Tibial nerve (tissue), 4 donors: ENCODE measurements around the gene ABTB1. TPM values are rescaled to one million over a fixed set of nuclear protein-coding genes. Genes with fewer than 3 reads are reported as not detected.

ENCODE experiments used
- DNase-seq, 2 donors: peaks; one replicate each; pipeline ENCODE4 v3.0.0-alpha.2; 2019; ENCODE audit warnings: low spot score in 2 of 2
- H3K27ac ChIP-seq, 4 donors: fragments of 200-600 bp; sonication (generic) in 3 of 4; one replicate each; pipeline ENCODE4 v1.5.1; 2017 to 2019; ENCODE audit warnings: mild to moderate bottlenecking in 1 of 4
- H3K27me3 ChIP-seq, 2 donors: fragments of 200-600 bp; sonication (generic) in 1 of 2; one replicate each; pipeline versions ENCODE4 v1.5.1 to v1.6.0; 2017 to 2019
- H3K36me3 ChIP-seq, 3 donors: fragments of 200-600 bp; sonication (generic); one replicate each; pipeline ENCODE4 v1.5.1; 2018 to 2019
- H3K4me1 ChIP-seq, 4 donors: fragments of 200-600 bp; sonication (generic) in 3 of 4; one replicate each; pipeline ENCODE4 v1.5.1; 2017 to 2019
- H3K4me3 ChIP-seq, 4 donors: fragments of 200-600 bp; sonication (generic) in 3 of 4; one replicate each; pipeline ENCODE4 v1.5.1; 2017 to 2019; ENCODE audit warnings: mild to moderate bottlenecking in 1 of 4, moderate library complexity in 1 of 4
- H3K9me3 ChIP-seq, 4 donors: fragments of 200-600 bp; sonication (generic) in 3 of 4; one replicate each; pipeline ENCODE4 v1.5.1; 2017 to 2019
- CTCF ChIP-seq, 5 experiments: fragments of 200-600 bp in 3 of 5; fragments of 450-650 bp in 2 of 5; sonication (generic) in 3 of 5; IDR thresholded peaks; one replicate each; pipeline ENCODE4 v1.5.1; 2016 to 2019; ENCODE audit warnings: antibody characterized with exemption in 5 of 5, mild to moderate bottlenecking in 3 of 5, moderate library complexity in 2 of 5
- EP300 ChIP-seq, 2 donors: sonication (generic); formaldehyde crosslinking; IDR thresholded peaks; one replicate each; pipeline ENCODE4 v1.6.1; 2017; ENCODE audit warnings: antibody characterized with exemption in 2 of 2, mild to moderate bottlenecking in 1 of 2
- POLR2A ChIP-seq, 2 donors: fragments of 450-650 bp; IDR thresholded peaks; one replicate each; pipeline ENCODE4 v1.6.1; 2017; ENCODE audit warnings: antibody characterized with exemption in 2 of 2, mild to moderate bottlenecking in 2 of 2, moderate library complexity in 2 of 2
- WGBS, 2 donors: methylation state at CpG; one replicate each; pipeline ENCODE4 v1.1.5; 2018; 5-methylcytosine and 5-hydroxymethylcytosine counted together
- total RNA-seq, 4 donors: library from RNA; depleted of rRNA; stranded (reverse); fragments of >200 nt; gene quantifications; one replicate each; pipeline ENCODE4 v1.1.0, GENCODE V29; 2016

Gene ABTB1
- total RNA-seq, 4 donors from 2014 or later: 86.4 to 134 (median 121) TPM

GRCh38 chr3:127644641-127645370 is 27.9 kb upstream of the ABTB1 start:
- H3K27ac ChIP-seq: no peak overlapping the region
- TF ChIP-seq CTCF (IDR thresholded peaks at IDR 0.05) (no peak), POLR2A (IDR thresholded peaks at IDR 0.05) (no peak)
- H3K27me3 ChIP-seq: no peaks in the 10 kb centered on the region
- H3K4me3 ChIP-seq: no peak overlapping the region
- H3K4me1 ChIP-seq: no peaks in the 10 kb centered on the region
- WGBS, 2 donors: 69 to 71% methylated on average over 5 of the region's 5 CpGs
- DNase-seq: no peak
- no peaks in the 10 kb centered on the region for H3K36me3 ChIP-seq
- H3K9me3 ChIP-seq: no peaks in the 10 kb centered on the region

GRCh38 chr3:127645371-127646015 is 27.3 kb upstream of the ABTB1 start:
- Histone ChIP-seq H3K4me3 (no peak overlapping the region), H3K27me3 (no peaks in the 10 kb centered on the region), H3K9me3 (no peaks in the 10 kb centered on the region), H3K4me1 (no peaks in the 10 kb centered on the region), H3K27ac (no peak overlapping the region), H3K36me3 (no peaks in the 10 kb centered on the region)
- 95 to 97% methylated on average over 8 of the region's 8 CpGs for WGBS, 2 donors
- no peak for DNase-seq
- TF ChIP-seq EP300 (IDR thresholded peaks at IDR 0.05) (no peak), CTCF (IDR thresholded peaks at IDR 0.05) (no peak), POLR2A (IDR thresholded peaks at IDR 0.05) (no peak)

GRCh38 chr3:127646501-127647046 is 26.2 kb upstream of the ABTB1 start:
- no peaks in the 10 kb centered on the region for H3K27me3 ChIP-seq
- no peak for TF ChIP-seq CTCF (IDR thresholded peaks at IDR 0.05)
- TF ChIP-seq POLR2A (IDR thresholded peaks at IDR 0.05): no peak
- no peak for TF ChIP-seq EP300 (IDR thresholded peaks at IDR 0.05)
- no peak for DNase-seq
- H3K27ac ChIP-seq: no peak overlapping the region
- WGBS, 2 donors: 95 to 96% methylated on average over 8 to 10 of the region's 10 CpGs
- no peaks in the 10 kb centered on the region for H3K9me3 ChIP-seq
- H3K4me3 ChIP-seq: no peak overlapping the region
- H3K36me3 ChIP-seq: no peaks in the 10 kb centered on the region
- no peaks in the 10 kb centered on the region for H3K4me1 ChIP-seq

- Histone ChIP-seq H3K9me3 (no peaks in the 10 kb centered on the region), H3K27ac (no peak overlapping the region), H3K27me3 (no peaks in the 10 kb centered on the region), H3K36me3 (no peaks in the 10 kb centered on the region), H3K4me3 (no peak overlapping the region), H3K4me1 (peaks cover 0 to 5% (median 0%) of the 10 kb centered on the region in 4 donors)
- TF ChIP-seq CTCF (IDR thresholded peaks at IDR 0.05) (no peak), POLR2A (IDR thresholded peaks at IDR 0.05) (no peak), EP300 (IDR thresholded peaks at IDR 0.05) (no peak)
- no peak for DNase-seq
- WGBS, 2 donors: 84 to 88% methylated on average over 13 of the region's 13 CpGs
These were observed 25.4 kb upstream of the ABTB1 start for GRCh38 chr3:127647166-127647844.

- no peak overlapping the region for H3K27ac ChIP-seq
- H3K4me3 ChIP-seq: no peak overlapping the region
- H3K9me3 ChIP-seq: no peaks in the 10 kb centered on the region
- no peaks in the 10 kb centered on the region for H3K27me3 ChIP-seq
- TF ChIP-seq POLR2A (IDR thresholded peaks at IDR 0.05): no peak
- no peak for TF ChIP-seq EP300 (IDR thresholded peaks at IDR 0.05)
- TF ChIP-seq CTCF (IDR thresholded peaks at IDR 0.05): no peak
- H3K4me1 ChIP-seq: peaks cover 0 to 9% (median 0%) of the 10 kb centered on the region in 4 donors
- H3K36me3 ChIP-seq: no peaks in the 10 kb centered on the region
- DNase-seq: no peak
These were observed 24.9 kb upstream of the ABTB1 start for GRCh38 chr3:127647845-127648204.
